Trophoblast cell (in vitro differentiated cells and primary cell): Measurements from ENCODE around the gene CCDC73.
"Not testable (repeated sequence)": the region's sequence is repeated elsewhere in the genome, so short reads cannot be mapped to it uniquely, and the experiment has no call there.

Source experiments
- DNase-seq, 2 donors: peaks; one replicate each; pipeline ENCODE4 v3.0.0-alpha.2; 2016
- H2AFZ ChIP-seq: 2 replicates; pipeline ENCODE4 v1.6.1; 2013; ENCODE audit warnings: low read length, moderate library complexity, mild to moderate bottlenecking; ENCODE audit not compliant: insufficient read depth, poor library complexity
- H2AK5ac ChIP-seq: 2 replicates; pipeline ENCODE4 v1.6.1; 2013; ENCODE audit warnings: mild to moderate bottlenecking, low read length
- H2BK120ac ChIP-seq: 2 replicates; pipeline ENCODE4 v1.6.1; 2013; ENCODE audit warnings: low read length, mild to moderate bottlenecking, moderate library complexity; ENCODE audit not compliant: insufficient read depth, poor library complexity
- H2BK12ac ChIP-seq: 2 replicates; pipeline ENCODE4 v1.6.1; 2013; ENCODE audit warnings: mild to moderate bottlenecking, low read length, moderate library complexity
- H2BK5ac ChIP-seq: 2 replicates; pipeline ENCODE4 v1.6.1; 2013; ENCODE audit warnings: low read length, low read depth, moderate library complexity, mild to moderate bottlenecking; ENCODE audit not compliant: poor library complexity
- H3K14ac ChIP-seq: 2 replicates; pipeline ENCODE4 v1.6.1; 2013; ENCODE audit warnings: mild to moderate bottlenecking, low read length
- H3K18ac ChIP-seq: 2 replicates; pipeline ENCODE4 v1.6.1; 2013; ENCODE audit warnings: mild to moderate bottlenecking, low read length
- H3K23ac ChIP-seq: 2 replicates; pipeline ENCODE4 v1.6.1; 2013; ENCODE audit warnings: low read length
- H3K27ac ChIP-seq: 2 replicates; pipeline ENCODE4 v1.5.1; 2013; ENCODE audit warnings: low read depth, mild to moderate bottlenecking, inconsistent platforms, low read length, moderate library complexity
- H3K27me3 ChIP-seq: 2 replicates; pipeline ENCODE4 v1.6.1; 2013; ENCODE audit warnings: inconsistent platforms, mild to moderate bottlenecking, low read length, moderate library complexity; ENCODE audit not compliant: insufficient read depth
- H3K36me3 ChIP-seq, 2 experiments: 1 replicate in 1 of 2; 2 replicates in 1 of 2; pipeline ENCODE4 v1.6.1; 2013; ENCODE audit warnings: low read length in 2 of 2, mild to moderate bottlenecking in 2 of 2, moderate library complexity in 1 of 2; ENCODE audit not compliant: insufficient read depth in 2 of 2, control insufficient read depth in 1 of 2
- H3K4ac ChIP-seq: 2 replicates; pipeline ENCODE4 v1.6.1; 2013; ENCODE audit warnings: low read depth, mild to moderate bottlenecking, low read length, moderate library complexity
- H3K4me1 ChIP-seq, 2 experiments: 1 replicate in 1 of 2; 2 replicates in 1 of 2; pipeline ENCODE4 v1.6.1; 2013; ENCODE audit warnings: low read length in 2 of 2, mild to moderate bottlenecking in 2 of 2, moderate library complexity in 1 of 2; ENCODE audit not compliant: insufficient read depth in 2 of 2, control insufficient read depth in 1 of 2
- H3K4me2 ChIP-seq: 2 replicates; pipeline ENCODE4 v1.6.1; 2013; ENCODE audit warnings: inconsistent platforms, mild to moderate bottlenecking, low read length, moderate library complexity
- H3K4me3 ChIP-seq: 2 replicates; pipeline ENCODE4 v1.5.1; 2013; ENCODE audit warnings: mild to moderate bottlenecking, low read depth, low read length, inconsistent platforms
- H3K79me1 ChIP-seq: one replicate; pipeline ENCODE4 v1.6.1; 2013; ENCODE audit warnings: low read length
- H3K79me2 ChIP-seq: 2 replicates; pipeline ENCODE4 v1.6.1; 2013; ENCODE audit warnings: low read length, mild to moderate bottlenecking; ENCODE audit not compliant: control insufficient read depth, insufficient read depth, poor library complexity
- H3K9ac ChIP-seq: 2 replicates; pipeline ENCODE4 v1.6.1; 2013; ENCODE audit warnings: mild to moderate bottlenecking, low read length
- H3K9me3 ChIP-seq: 2 replicates; pipeline ENCODE4 v1.6.1; 2013; ENCODE audit warnings: low read depth, mild to moderate bottlenecking, control low read depth, inconsistent platforms, low read length; ENCODE audit not compliant: insufficient read depth
- H4K12ac ChIP-seq: 2 replicates; pipeline ENCODE4 v1.6.1; 2013; ENCODE audit warnings: low read depth, mild to moderate bottlenecking, low read length, moderate library complexity
- H4K8ac ChIP-seq: 2 replicates; pipeline ENCODE4 v1.6.1; 2013; ENCODE audit warnings: low read depth, mild to moderate bottlenecking, low read length, moderate library complexity
- H4K91ac ChIP-seq: one replicate; pipeline ENCODE4 v1.6.1; 2013; ENCODE audit warnings: low read depth, mild to moderate bottlenecking, low read length, moderate library complexity
- WGBS: extraction: QIAGEN DNeasy Blood & Tissue Kit; methylation state at CpG from one replicate; pipeline ENCODE4 v1.1.7; 2013; ENCODE audit warnings: missing lambda C conversion rate; ENCODE audit not compliant: insufficient read length, insufficient coverage; ENCODE audit errors: extremely low coverage; 5-methylcytosine and 5-hydroxymethylcytosine counted together

The CCDC73 gene

DNA sequence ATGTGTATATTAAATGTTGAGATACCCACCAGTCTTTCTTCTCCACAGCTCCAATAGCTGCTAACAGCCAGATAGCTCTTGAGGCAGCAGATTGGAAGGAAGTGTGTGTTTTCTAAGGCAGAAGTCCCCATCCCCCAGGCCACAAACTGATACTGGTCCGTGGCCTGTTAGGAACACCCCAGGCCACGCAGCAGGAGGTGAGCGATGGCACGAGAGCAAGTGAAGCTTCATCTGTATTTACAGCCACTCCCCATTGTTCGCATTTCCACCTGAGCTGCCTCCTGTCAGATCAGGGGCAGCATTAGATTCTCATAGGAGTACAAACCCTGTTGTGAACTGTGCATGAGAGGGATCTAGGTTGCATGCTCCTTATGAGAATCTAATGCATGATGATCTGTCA, 12.7 kb downstream of the CCDC73 start:
- Histone ChIP-seq H3K27ac (no peak overlapping the region), H3K23ac (no peak overlapping the region), H4K91ac (no peak overlapping the region), H3K4me2 (no peak overlapping the region), H2AFZ (no peak overlapping the region), H3K4me3 (peak overlapping the region; percentile 15), H3K18ac (no peak overlapping the region), H3K9ac (no peak overlapping the region), H4K12ac (no peak overlapping the region), H3K9me3 (no peaks in the 10 kb centered on the region), H3K36me3 (no peaks in the 10 kb centered on the region), H3K27me3 (no peaks in the 10 kb centered on the region), H2BK12ac (no peak overlapping the region), H3K14ac (no peak overlapping the region), H3K79me2 (no peaks in the 10 kb centered on the region), H2BK120ac (no peak overlapping the region), H4K8ac (no peak overlapping the region), H3K4ac (no peak overlapping the region), H2BK5ac (no peak overlapping the region), H3K4me1 (no peaks in the 10 kb centered on the region), H2AK5ac (no peak overlapping the region), H3K79me1 (no peaks in the 10 kb centered on the region)
- no peak for DNase-seq
- no CpG with 5 or more reads among the region's 5 CpGs for WGBS

GRCh38 chr11:32780839-32781238, 13.6 kb downstream of the CCDC73 start:
- H2BK120ac ChIP-seq, H3K18ac ChIP-seq, H3K4ac ChIP-seq, H3K36me3 ChIP-seq, H3K14ac ChIP-seq, H3K79me1 ChIP-seq, H2BK5ac ChIP-seq, H3K27ac ChIP-seq, H3K27me3 ChIP-seq, H3K9ac ChIP-seq, H2AK5ac ChIP-seq, H4K12ac ChIP-seq, H3K23ac ChIP-seq, H2AFZ ChIP-seq, H3K79me2 ChIP-seq, H4K8ac ChIP-seq, H3K4me2 ChIP-seq, H4K91ac ChIP-seq, DNase-seq, H3K4me1 ChIP-seq, H3K4me3 ChIP-seq, H2BK12ac ChIP-seq, H3K9me3 ChIP-seq: not testable (repeated sequence)
- WGBS: no CpG with 5 or more reads among the region's 2 CpGs

GRCh38 chr11:32779136-32779535, 15.3 kb downstream of the CCDC73 start:
- Histone ChIP-seq H3K9me3 (no peaks in the 10 kb centered on the region), H2AK5ac (no peak overlapping the region), H2BK120ac (no peak overlapping the region), H4K8ac (no peak overlapping the region), H3K14ac (no peak overlapping the region), H3K4me2 (no peak overlapping the region), H3K23ac (no peak overlapping the region), H4K12ac (no peak overlapping the region), H3K27ac (no peak overlapping the region), H3K18ac (no peak overlapping the region), H3K9ac (no peak overlapping the region), H3K27me3 (no peaks in the 10 kb centered on the region), H3K79me2 (no peaks in the 10 kb centered on the region), H3K4ac (no peak overlapping the region), H2AFZ (no peak overlapping the region), H2BK5ac (no peak overlapping the region), H2BK12ac (no peak overlapping the region), H3K4me1 (no peaks in the 10 kb centered on the region), H3K79me1 (no peaks in the 10 kb centered on the region), H3K36me3 (no peaks in the 10 kb centered on the region), H3K4me3 (no peak overlapping the region), H4K91ac (no peak overlapping the region)
- DNase-seq: no peak

- Histone ChIP-seq H3K27me3 (no peaks in the 10 kb centered on the region), H3K79me2 (no peaks in the 10 kb centered on the region), H2BK12ac (no peak overlapping the region), H2AFZ (no peak overlapping the region), H3K23ac (no peak overlapping the region), H3K18ac (no peak overlapping the region), H2BK120ac (no peak overlapping the region), H3K4me1 (no peaks in the 10 kb centered on the region), H4K91ac (no peak overlapping the region), H3K36me3 (no peaks in the 10 kb centered on the region), H3K79me1 (no peaks in the 10 kb centered on the region), H3K14ac (no peak overlapping the region), H3K4ac (no peak overlapping the region), H3K27ac (no peak overlapping the region), H2AK5ac (no peak overlapping the region), H3K9ac (no peak overlapping the region), H2BK5ac (no peak overlapping the region), H4K12ac (no peak overlapping the region), H3K4me2 (no peak overlapping the region), H3K4me3 (no peak overlapping the region), H4K8ac (no peak overlapping the region), H3K9me3 (no peaks in the 10 kb centered on the region)
- DNase-seq: no peak
- no CpG with 5 or more reads among the region's 2 CpGs for WGBS
These were observed 18.6 kb downstream of the CCDC73 start for GRCh38 chr11:32775908-32776307.

DNA sequence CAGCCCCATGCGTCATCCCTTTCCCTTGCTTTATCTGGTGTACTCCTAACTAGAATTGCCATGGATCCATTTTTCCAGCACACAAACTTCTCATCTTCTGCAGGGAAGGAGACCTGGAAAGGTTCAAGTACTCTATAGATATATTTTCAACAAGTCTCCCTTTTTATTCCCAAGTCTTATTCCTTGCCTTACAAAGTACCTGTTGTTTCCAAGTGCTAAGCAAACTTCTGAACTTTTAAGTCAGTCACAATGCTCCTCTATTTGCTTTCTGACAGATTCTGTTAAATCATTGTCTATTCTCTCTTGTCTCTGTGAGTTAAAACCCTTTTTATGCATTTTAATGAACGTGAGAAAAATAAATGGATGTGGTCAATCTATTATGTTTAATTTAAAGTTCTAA, 20.4 kb downstream of the CCDC73 start:
- H3K79me2 ChIP-seq: no peaks in the 10 kb centered on the region
- no peaks in the 10 kb centered on the region for H3K27me3 ChIP-seq
- H3K4me1 ChIP-seq: no peaks in the 10 kb centered on the region
- no peak overlapping the region for H2AFZ ChIP-seq
- H3K79me1 ChIP-seq: no peaks in the 10 kb centered on the region
- no peak overlapping the region for H3K9ac ChIP-seq
- no peak overlapping the region for H2BK12ac ChIP-seq
- no peak overlapping the region for H3K4me2 ChIP-seq
- H4K8ac ChIP-seq: no peak overlapping the region
- no peak for DNase-seq
- no peak overlapping the region for H2BK120ac ChIP-seq
- no peak overlapping the region for H3K23ac ChIP-seq
- H3K14ac ChIP-seq: no peak overlapping the region
- no peak overlapping the region for H3K4ac ChIP-seq
- H3K36me3 ChIP-seq: no peaks in the 10 kb centered on the region
- no peak overlapping the region for H2BK5ac ChIP-seq
- no CpG with 5 or more reads among the region's 2 CpGs for WGBS
- no peak overlapping the region for H3K4me3 ChIP-seq
- no peak overlapping the region for H4K91ac ChIP-seq
- H3K27ac ChIP-seq: no peak overlapping the region
- H3K18ac ChIP-seq: no peak overlapping the region
- no peak overlapping the region for H4K12ac ChIP-seq
- H3K9me3 ChIP-seq: no peaks in the 10 kb centered on the region
- H2AK5ac ChIP-seq: no peak overlapping the region
